ENCODE measurements around the gene CAMK1D.
"Not testable (repeated sequence)": the region's sequence is repeated elsewhere in the genome, so short reads cannot be mapped to it uniquely, and the experiment has no call there.

CAMK1D gene

GRCh38 chr10:12340371-12340770 is 9.0 kb upstream of the CAMK1D start:
- no peak for DNase-seq (ENCODE audit: extremely low read depth in 1 of 2, low read depth in 1 of 2)

GRCh38 chr10:12340937-12341336 is 8.4 kb upstream of the CAMK1D start:
- DNase-seq (ENCODE audit: extremely low read depth in 1 of 2, low read depth in 1 of 2): no peak

- no peak for DNase-seq (ENCODE audit: extremely low read depth in 1 of 2, low read depth in 1 of 2)
Observed at GRCh38 chr10:12341526-12341925, 7.8 kb upstream of the CAMK1D start.

GRCh38 chr10:12344375-12345110 is 4.8 kb upstream of the CAMK1D start:
- DNase-seq (ENCODE audit: extremely low read depth in 1 of 2, low read depth in 1 of 2): no peak

GRCh38 chr10:12346707-12347106 is 2.6 kb upstream of the CAMK1D start:
- DNase-seq (ENCODE audit: extremely low read depth in 1 of 2, low read depth in 1 of 2): no peak

- DNase-seq (ENCODE audit: extremely low read depth in 1 of 2, low read depth in 1 of 2): no peak
Observed at GRCh38 chr10:12348294-12348869, 965 bp upstream of the CAMK1D start.

GRCh38 chr10:12349629-12350166 is 351 bp downstream of the CAMK1D start:
- DNase-seq (ENCODE audit: extremely low read depth in 1 of 2, low read depth in 1 of 2): no peak

GRCh38 chr10:12350167-12350872 is 973 bp downstream of the CAMK1D start:
- no peak for DNase-seq (ENCODE audit: extremely low read depth in 1 of 2, low read depth in 1 of 2)

GRCh38 chr10:12350925-12351324 is 1.6 kb downstream of the CAMK1D start:
- no peak for DNase-seq (ENCODE audit: extremely low read depth in 1 of 2, low read depth in 1 of 2)

- no peak for DNase-seq (ENCODE audit: extremely low read depth in 1 of 2, low read depth in 1 of 2)
Observed at GRCh38 chr10:12351447-12351846, 2.1 kb downstream of the CAMK1D start.

GRCh38 chr10:12351889-12352288 is 2.5 kb downstream of the CAMK1D start:
- no peak for DNase-seq (ENCODE audit: extremely low read depth in 1 of 2, low read depth in 1 of 2)

- no peak for DNase-seq (ENCODE audit: extremely low read depth in 1 of 2, low read depth in 1 of 2)
Observed at GRCh38 chr10:12353399-12354242, 4.3 kb downstream of the CAMK1D start.

GRCh38 chr10:12354696-12355095 is 5.3 kb downstream of the CAMK1D start:
- not testable (repeated sequence) for DNase-seq (ENCODE audit: extremely low read depth in 1 of 2, low read depth in 1 of 2)

GRCh38 chr10:12355384-12355783 is 6.0 kb downstream of the CAMK1D start:
- no peak for DNase-seq (ENCODE audit: extremely low read depth in 1 of 2, low read depth in 1 of 2)

GRCh38 chr10:12357525-12358151 is 8.3 kb downstream of the CAMK1D start:
- DNase-seq (ENCODE audit: extremely low read depth in 1 of 2, low read depth in 1 of 2): no peak

GRCh38 chr10:12358863-12359564 is 9.7 kb downstream of the CAMK1D start:
- DNase-seq (ENCODE audit: extremely low read depth in 1 of 2, low read depth in 1 of 2): no peak

GRCh38 chr10:12360461-12360860 is 11.1 kb downstream of the CAMK1D start:
- DNase-seq (ENCODE audit: extremely low read depth in 1 of 2, low read depth in 1 of 2): no peak

GRCh38 chr10:12361115-12361514 is 11.8 kb downstream of the CAMK1D start:
- DNase-seq (ENCODE audit: extremely low read depth in 1 of 2, low read depth in 1 of 2): not testable (repeated sequence)

GRCh38 chr10:12364559-12364958 is 15.2 kb downstream of the CAMK1D start:
- DNase-seq (ENCODE audit: extremely low read depth in 1 of 2, low read depth in 1 of 2): no peak

GRCh38 chr10:12367272-12367671 is 17.9 kb downstream of the CAMK1D start:
- no peak for DNase-seq (ENCODE audit: extremely low read depth in 1 of 2, low read depth in 1 of 2)
